Retinal pigment epithelial cell (primary cell): ENCODE measurements around the gene SEC24C.

ENCODE experiments used
- DNase-seq: peaks from one replicate; pipeline ENCODE4 v3.0.0-alpha.2; 2010; ENCODE audit warnings: low read depth
- H3K4me3 ChIP-seq: 2 replicates; pipeline ENCODE4 v1.5.1; 2011; ENCODE audit warnings: mild to moderate bottlenecking, low read length, control low read depth, moderate library complexity
- CTCF ChIP-seq: conservative IDR thresholded peaks from 2 replicates; pipeline ENCODE4 v1.5.1; 2011; ENCODE audit warnings: low read depth, low read length, control low read depth, inconsistent platforms

The SEC24C gene

GRCh38 chr10:73773152-73773879, 29.1 kb downstream of the SEC24C start:
- no peak for TF ChIP-seq CTCF
- DNase-seq: no peak
- peak overlapping the region; percentile 84 for H3K4me3 ChIP-seq

- TF ChIP-seq CTCF: no peak
- peak overlapping the region; percentile 84 for H3K4me3 ChIP-seq
- DNase-seq: no peak
These were observed 30.5 kb downstream of the SEC24C start for GRCh38 chr10:73774637-73775036.

GRCh38 chr10:73779018-73779417, 34.8 kb downstream of the SEC24C start:
- H3K4me3 ChIP-seq: no peak overlapping the region
- DNase-seq: no peak
- no peak for TF ChIP-seq CTCF

- no peak for DNase-seq
- H3K4me3 ChIP-seq: no peak overlapping the region
- no peak for TF ChIP-seq CTCF
These were observed 35.5 kb downstream of the SEC24C start for GRCh38 chr10:73779539-73780197.

GRCh38 chr10:73780301-73780700, 36.1 kb downstream of the SEC24C start:
- no peak overlapping the region for H3K4me3 ChIP-seq

GRCh38 chr10:73780966-73781365, 36.8 kb downstream of the SEC24C start:
- peak overlapping the region; percentile 82 for H3K4me3 ChIP-seq
- DNase-seq: no peak
- no peak for TF ChIP-seq CTCF

More at GRCh38 chr10:73780301-73780700, 36.1 kb downstream of the SEC24C start:
- DNase-seq: no peak
- TF ChIP-seq CTCF: no peak

GRCh38 chr10:73781548-73781878, 37.3 kb downstream of the SEC24C start:
- H3K4me3 ChIP-seq: peak overlapping the region; percentile 82

More at GRCh38 chr10:73781548-73781878, 37.3 kb downstream of the SEC24C start:
- TF ChIP-seq CTCF: no peak
- DNase-seq: no peak
